Measurements from ENCODE around the gene MAP3K13. TPM values are rescaled to one million over a fixed set of nuclear protein-coding genes. Genes with fewer than 3 reads are reported as not detected.

Gene MAP3K13
- total RNA-seq, 3 donors from 2014 or later, result 9.1 to 34.7 (median 23.9) TPM

- no peak for TF ChIP-seq POLR2A (IDR thresholded peaks at IDR 0.05)
- no peak for TF ChIP-seq CTCF (IDR thresholded peaks at IDR 0.05)
- TF ChIP-seq POLR2AphosphoS5 (IDR thresholded peaks at IDR 0.05), result no peak
- Histone ChIP-seq H3K4me1 (no peaks in the 10 kb centered on the region), H3K27ac (peak overlapping the region in 1 of 2 donors; percentile 40), H3K27me3 (no peaks in the 10 kb centered on the region), H3K36me3 (no peaks in the 10 kb centered on the region), H3K4me3 (no peak overlapping the region), H3K9me3 (no peaks in the 10 kb centered on the region)
- no peak for DNase-seq (ENCODE audit: low spot score in 2 of 2)
- intact Hi-C loops (cut with DNase I; ENCODE audit: low total_unique reads), result no loop called here
Measured at GRCh38 chr3:185335799-185336198, 27.1 kb upstream of the MAP3K13 start.

GRCh38 chr3:185337231-185337816 is 25.6 kb upstream of the MAP3K13 start:
- intact Hi-C loops (cut with DNase I; ENCODE audit: low total_unique reads), result no loop called here
- Histone ChIP-seq H3K4me1 (no peaks in the 10 kb centered on the region), H3K4me3 (no peak overlapping the region), H3K27me3 (no peaks in the 10 kb centered on the region), H3K36me3 (no peaks in the 10 kb centered on the region), H3K27ac (no peak overlapping the region), H3K9me3 (no peaks in the 10 kb centered on the region)
- TF ChIP-seq POLR2A (IDR thresholded peaks at IDR 0.05), result no peak
- no peak for TF ChIP-seq POLR2AphosphoS5 (IDR thresholded peaks at IDR 0.05)
- TF ChIP-seq CTCF (IDR thresholded peaks at IDR 0.05), result no peak
- DNase-seq (ENCODE audit: low spot score in 2 of 2), result no peak

GRCh38 chr3:185339945-185340344 is 23.0 kb upstream of the MAP3K13 start:
- no peak for TF ChIP-seq CTCF (IDR thresholded peaks at IDR 0.05)
- TF ChIP-seq POLR2A (IDR thresholded peaks at IDR 0.05), result no peak
- no peak for TF ChIP-seq POLR2AphosphoS5 (IDR thresholded peaks at IDR 0.05)
- intact Hi-C loops (cut with DNase I; ENCODE audit: low total_unique reads), result no loop called here
- no peak for DNase-seq (ENCODE audit: low spot score in 2 of 2)
- no peaks in the 10 kb centered on the region for H3K9me3 ChIP-seq
- no peaks in the 10 kb centered on the region for H3K4me1 ChIP-seq
- H3K4me3 ChIP-seq, result no peak overlapping the region
- H3K36me3 ChIP-seq, result no peaks in the 10 kb centered on the region
- no peaks in the 10 kb centered on the region for H3K27me3 ChIP-seq
- H3K27ac ChIP-seq, result no peak overlapping the region

- H3K4me3 ChIP-seq, result no peak overlapping the region
- no peak for TF ChIP-seq POLR2A (IDR thresholded peaks at IDR 0.05)
- DNase-seq (ENCODE audit: low spot score in 2 of 2), result no peak
- H3K27me3 ChIP-seq, result no peaks in the 10 kb centered on the region
- intact Hi-C loops (cut with DNase I; ENCODE audit: low total_unique reads), result no loop called here
- H3K27ac ChIP-seq, result no peak overlapping the region
- H3K36me3 ChIP-seq, result no peaks in the 10 kb centered on the region
- H3K9me3 ChIP-seq, result no peaks in the 10 kb centered on the region
- no peaks in the 10 kb centered on the region for H3K4me1 ChIP-seq
Measured at GRCh38 chr3:185340751-185341150, 22.2 kb upstream of the MAP3K13 start.

GRCh38 chr3:185341616-185342458 is 21.1 kb upstream of the MAP3K13 start:
- Histone ChIP-seq H3K4me1 (no peaks in the 10 kb centered on the region), H3K4me3 (no peak overlapping the region), H3K27ac (peak overlapping the region in 1 of 2 donors; percentile 17), H3K36me3 (no peaks in the 10 kb centered on the region), H3K27me3 (no peaks in the 10 kb centered on the region), H3K9me3 (no peaks in the 10 kb centered on the region)
- intact Hi-C loops (cut with DNase I; ENCODE audit: low total_unique reads), result no loop called here
- no peak for DNase-seq (ENCODE audit: low spot score in 2 of 2)
- TF ChIP-seq CTCF (IDR thresholded peaks at IDR 0.05) (no peak), POLR2A (IDR thresholded peaks at IDR 0.05) (no peak), POLR2AphosphoS5 (IDR thresholded peaks at IDR 0.05) (no peak)
